WTC11 (cell line): ENCODE measurements around the gene CLSTN2. TPM values are rescaled to one million over a fixed set of nuclear protein-coding genes. Genes with fewer than 3 reads are reported as not detected.

Experiments
- ATAC-seq: fragments of 200-7000 bp; cut with Tn5 transposase; 2 replicates; pipeline ENCODE4 v1.10.0; 2021; ENCODE audit warnings: mild to moderate bottlenecking, moderate library complexity
- CTCF ChIA-PET: fragments of 300-600 bp; sonication (Branson Sonifier 250); formaldehyde crosslinking; loops from one replicate; lab custom pipeline; 2021; ENCODE audit warnings: antibody characterized with exemption; lab: Charles Lee
- POLR2A ChIA-PET: fragments of 350-600 bp; sonication (Branson Sonifier 250); formaldehyde crosslinking; loops from one replicate; lab custom pipeline; 2021; ENCODE audit warnings: antibody characterized with exemption; lab: Charles Lee
- DNase-seq: peaks from one replicate; pipeline ENCODE4 v3.0.0; 2021; ENCODE audit warnings: low spot score
- H3K27ac Mint-ChIP-seq: 2 replicates; pipeline ENCODE4 v1.8.0; 2021; ENCODE audit warnings: mixed read lengths
- H3K27me3 Mint-ChIP-seq: 2 replicates; pipeline ENCODE4 v1.8.0; 2021; ENCODE audit warnings: low read depth, mild to moderate bottlenecking, moderate library complexity, mixed read lengths
- H3K36me3 Mint-ChIP-seq: 2 replicates; pipeline ENCODE4 v1.8.0; 2021; ENCODE audit warnings: mixed read lengths
- H3K4me1 Mint-ChIP-seq: 2 replicates; pipeline ENCODE4 v1.8.0; 2022; ENCODE audit warnings: mixed read lengths
- H3K4me3 Mint-ChIP-seq: 2 replicates; pipeline ENCODE4 v1.8.0; 2021; ENCODE audit warnings: mild to moderate bottlenecking, moderate library complexity, mixed read lengths
- H3K9me3 Mint-ChIP-seq: 2 replicates; pipeline ENCODE4 v1.8.0; 2021; ENCODE audit warnings: mixed read lengths
- CREB1 ChIP-seq: sonication (generic); formaldehyde crosslinking; IDR thresholded peaks from 2 replicates; pipeline ENCODE4 v1.8.0; 2023; ENCODE audit warnings: mild to moderate bottlenecking, missing genetic modification reagents
- CTCF ChIP-seq: fragments of 200-600 bp; IDR thresholded peaks from 2 replicates; pipeline ENCODE4 v1.8.0; 2022; ENCODE audit warnings: antibody characterized with exemption
- ELF4 ChIP-seq: sonication (generic); formaldehyde crosslinking; IDR thresholded peaks from 2 replicates; pipeline ENCODE4 v1.8.1; 2022; ENCODE audit warnings: low read depth, mild to moderate bottlenecking, moderate library complexity, missing genetic modification reagents
- GABPB1 ChIP-seq: sonication (generic); formaldehyde crosslinking; IDR thresholded peaks from 2 replicates; pipeline ENCODE4 v1.8.1; 2023; ENCODE audit warnings: mild to moderate bottlenecking, missing genetic modification reagents
- GTF2I ChIP-seq: fragments of 250-450 bp; sonication (Bioruptor Pico); conservative IDR thresholded peaks from 2 replicates; pipeline ENCODE4 v1.4.0; 2021; ENCODE audit warnings: mild to moderate bottlenecking
- RELA ChIP-seq: sonication (generic); formaldehyde crosslinking; IDR thresholded peaks from 2 replicates; pipeline ENCODE4 v1.8.1; 2022; ENCODE audit warnings: missing genetic modification reagents, mild to moderate bottlenecking, borderline replicate concordance
- TEAD1 ChIP-seq: sonication (generic); formaldehyde crosslinking; IDR thresholded peaks from 2 replicates; pipeline ENCODE4 v1.8.0; 2022; ENCODE audit warnings: mild to moderate bottlenecking, missing genetic modification reagents
- ZNF121 ChIP-seq: sonication (generic); formaldehyde crosslinking; IDR thresholded peaks from 2 replicates; pipeline ENCODE4 v1.8.0; 2023; ENCODE audit warnings: missing genetic modification reagents
- ZNF232 ChIP-seq: sonication (generic); formaldehyde crosslinking; IDR thresholded peaks from 2 replicates; pipeline ENCODE4 v1.8.0; 2022; ENCODE audit warnings: mild to moderate bottlenecking, missing genetic modification reagents
- ZNF425 ChIP-seq: fragments of 250-450 bp; sonication (Bioruptor Pico); conservative IDR thresholded peaks from 2 replicates; pipeline ENCODE4 v1.9.0; 2021; ENCODE audit warnings: mild to moderate bottlenecking
- ZNF671 ChIP-seq: fragments of 250-450 bp; sonication (Bioruptor Pico); IDR thresholded peaks from 2 replicates; pipeline ENCODE4 v1.8.0; 2021; ENCODE audit warnings: mild to moderate bottlenecking
- total RNA-seq: library from RNA; stranded (reverse); gene quantifications from 3 replicates; pipeline ENCODE4 v1.2.3, GENCODE V29; 2021
- TF ChIP-seq, protein P1 (sequence below): sonication (generic); formaldehyde crosslinking; conservative IDR thresholded peaks from 2 replicates; pipeline ENCODE4 v1.8.1; 2022; ENCODE audit warnings: mild to moderate bottlenecking, missing genetic modification reagents
- TF ChIP-seq, protein P2 (sequence below): sonication (generic); formaldehyde crosslinking; IDR thresholded peaks from 2 replicates; pipeline ENCODE4 v1.8.0; 2022; ENCODE audit warnings: mild to moderate bottlenecking, missing genetic modification reagents
- TF ChIP-seq, protein P3 (sequence below): sonication (generic); formaldehyde crosslinking; IDR thresholded peaks from 2 replicates; pipeline ENCODE4 v1.8.0; 2022; ENCODE audit warnings: missing genetic modification reagents
- TF ChIP-seq, protein P4 (sequence below): sonication (generic); formaldehyde crosslinking; IDR thresholded peaks from 2 replicates; pipeline ENCODE4 v1.8.0; 2023; ENCODE audit warnings: mild to moderate bottlenecking, missing genetic modification reagents
- TF ChIP-seq, protein P5 (sequence below): sonication (generic); formaldehyde crosslinking; IDR thresholded peaks from 2 replicates; pipeline ENCODE4 v1.8.1; 2022; ENCODE audit warnings: low read depth, missing genetic modification reagents, borderline replicate concordance
- TF ChIP-seq, protein P6 (sequence below): sonication (generic); formaldehyde crosslinking; IDR thresholded peaks from 2 replicates; pipeline ENCODE4 v1.8.0; 2022; ENCODE audit warnings: mild to moderate bottlenecking, missing genetic modification reagents
- TF ChIP-seq, protein P7 (sequence below): sonication (generic); formaldehyde crosslinking; IDR thresholded peaks from 2 replicates; pipeline ENCODE4 v1.8.1; 2022; ENCODE audit warnings: low read depth, mild to moderate bottlenecking, moderate library complexity, missing genetic modification reagents, borderline replicate concordance

Gene CLSTN2
- total RNA-seq, 1 experiment from 2014 or later = 0.35 TPM

DNA sequence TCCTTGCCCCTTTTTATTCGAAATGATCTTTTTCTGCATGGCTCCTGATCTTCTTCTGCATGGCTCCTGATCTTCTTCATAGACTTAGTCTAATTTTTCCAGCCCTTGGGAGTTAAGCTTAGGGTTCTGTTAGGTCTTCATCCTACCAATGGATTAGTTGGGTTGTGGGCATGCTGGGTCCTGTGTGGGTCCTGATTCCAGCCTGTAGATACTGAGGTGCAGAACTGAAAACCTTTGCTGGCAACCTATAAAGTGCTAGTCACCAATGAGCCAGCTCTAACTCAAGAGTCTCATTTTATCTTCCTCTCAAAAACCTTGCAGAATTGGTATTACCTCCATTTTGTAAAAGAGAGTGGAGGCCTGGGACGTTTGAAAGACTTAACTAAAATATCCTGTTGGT is 229.2 kb downstream of the CLSTN2 start (continued):
- TF ChIP-seq, protein P1, sequence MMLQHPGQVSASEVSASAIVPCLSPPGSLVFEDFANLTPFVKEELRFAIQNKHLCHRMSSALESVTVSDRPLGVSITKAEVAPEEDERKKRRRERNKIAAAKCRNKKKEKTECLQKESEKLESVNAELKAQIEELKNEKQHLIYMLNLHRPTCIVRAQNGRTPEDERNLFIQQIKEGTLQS (CRISPR knock-in tag) = no peak
- TF ChIP-seq ZNF425 (CRISPR knock-in tag) = no peak
- TF ChIP-seq, protein P2, sequence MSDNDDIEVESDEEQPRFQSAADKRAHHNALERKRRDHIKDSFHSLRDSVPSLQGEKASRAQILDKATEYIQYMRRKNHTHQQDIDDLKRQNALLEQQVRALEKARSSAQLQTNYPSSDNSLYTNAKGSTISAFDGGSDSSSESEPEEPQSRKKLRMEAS = no peak
- TF ChIP-seq ZNF232 (CRISPR knock-in tag) = no peak
- TF ChIP-seq, protein P3, sequence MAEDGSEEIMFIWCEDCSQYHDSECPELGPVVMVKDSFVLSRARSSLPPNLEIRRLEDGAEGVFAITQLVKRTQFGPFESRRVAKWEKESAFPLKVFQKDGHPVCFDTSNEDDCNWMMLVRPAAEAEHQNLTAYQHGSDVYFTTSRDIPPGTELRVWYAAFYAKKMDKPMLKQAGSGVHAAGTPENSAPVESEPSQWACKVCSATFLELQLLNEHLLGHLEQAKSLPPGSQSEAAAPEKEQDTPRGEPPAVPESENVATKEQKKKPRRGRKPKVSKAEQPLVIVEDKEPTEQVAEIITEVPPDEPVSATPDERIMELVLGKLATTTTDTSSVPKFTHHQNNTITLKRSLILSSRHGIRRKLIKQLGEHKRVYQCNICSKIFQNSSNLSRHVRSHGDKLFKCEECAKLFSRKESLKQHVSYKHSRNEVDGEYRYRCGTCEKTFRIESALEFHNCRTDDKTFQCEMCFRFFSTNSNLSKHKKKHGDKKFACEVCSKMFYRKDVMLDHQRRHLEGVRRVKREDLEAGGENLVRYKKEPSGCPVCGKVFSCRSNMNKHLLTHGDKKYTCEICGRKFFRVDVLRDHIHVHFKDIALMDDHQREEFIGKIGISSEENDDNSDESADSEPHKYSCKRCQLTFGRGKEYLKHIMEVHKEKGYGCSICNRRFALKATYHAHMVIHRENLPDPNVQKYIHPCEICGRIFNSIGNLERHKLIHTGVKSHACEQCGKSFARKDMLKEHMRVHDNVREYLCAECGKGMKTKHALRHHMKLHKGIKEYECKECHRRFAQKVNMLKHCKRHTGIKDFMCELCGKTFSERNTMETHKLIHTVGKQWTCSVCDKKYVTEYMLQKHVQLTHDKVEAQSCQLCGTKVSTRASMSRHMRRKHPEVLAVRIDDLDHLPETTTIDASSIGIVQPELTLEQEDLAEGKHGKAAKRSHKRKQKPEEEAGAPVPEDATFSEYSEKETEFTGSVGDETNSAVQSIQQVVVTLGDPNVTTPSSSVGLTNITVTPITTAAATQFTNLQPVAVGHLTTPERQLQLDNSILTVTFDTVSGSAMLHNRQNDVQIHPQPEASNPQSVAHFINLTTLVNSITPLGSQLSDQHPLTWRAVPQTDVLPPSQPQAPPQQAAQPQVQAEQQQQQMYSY (CRISPR knock-in tag) = no peak
- no peak for TF ChIP-seq GTF2I
- no peak for TF ChIP-seq GABPB1
- TF ChIP-seq RELA = no peak
- TF ChIP-seq, protein P4, sequence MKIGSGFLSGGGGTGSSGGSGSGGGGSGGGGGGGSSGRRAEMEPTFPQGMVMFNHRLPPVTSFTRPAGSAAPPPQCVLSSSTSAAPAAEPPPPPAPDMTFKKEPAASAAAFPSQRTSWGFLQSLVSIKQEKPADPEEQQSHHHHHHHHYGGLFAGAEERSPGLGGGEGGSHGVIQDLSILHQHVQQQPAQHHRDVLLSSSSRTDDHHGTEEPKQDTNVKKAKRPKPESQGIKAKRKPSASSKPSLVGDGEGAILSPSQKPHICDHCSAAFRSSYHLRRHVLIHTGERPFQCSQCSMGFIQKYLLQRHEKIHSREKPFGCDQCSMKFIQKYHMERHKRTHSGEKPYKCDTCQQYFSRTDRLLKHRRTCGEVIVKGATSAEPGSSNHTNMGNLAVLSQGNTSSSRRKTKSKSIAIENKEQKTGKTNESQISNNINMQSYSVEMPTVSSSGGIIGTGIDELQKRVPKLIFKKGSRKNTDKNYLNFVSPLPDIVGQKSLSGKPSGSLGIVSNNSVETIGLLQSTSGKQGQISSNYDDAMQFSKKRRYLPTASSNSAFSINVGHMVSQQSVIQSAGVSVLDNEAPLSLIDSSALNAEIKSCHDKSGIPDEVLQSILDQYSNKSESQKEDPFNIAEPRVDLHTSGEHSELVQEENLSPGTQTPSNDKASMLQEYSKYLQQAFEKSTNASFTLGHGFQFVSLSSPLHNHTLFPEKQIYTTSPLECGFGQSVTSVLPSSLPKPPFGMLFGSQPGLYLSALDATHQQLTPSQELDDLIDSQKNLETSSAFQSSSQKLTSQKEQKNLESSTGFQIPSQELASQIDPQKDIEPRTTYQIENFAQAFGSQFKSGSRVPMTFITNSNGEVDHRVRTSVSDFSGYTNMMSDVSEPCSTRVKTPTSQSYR (CRISPR knock-in tag) = no peak
- TF ChIP-seq, all 79 proteins: peak for 0

DNA sequence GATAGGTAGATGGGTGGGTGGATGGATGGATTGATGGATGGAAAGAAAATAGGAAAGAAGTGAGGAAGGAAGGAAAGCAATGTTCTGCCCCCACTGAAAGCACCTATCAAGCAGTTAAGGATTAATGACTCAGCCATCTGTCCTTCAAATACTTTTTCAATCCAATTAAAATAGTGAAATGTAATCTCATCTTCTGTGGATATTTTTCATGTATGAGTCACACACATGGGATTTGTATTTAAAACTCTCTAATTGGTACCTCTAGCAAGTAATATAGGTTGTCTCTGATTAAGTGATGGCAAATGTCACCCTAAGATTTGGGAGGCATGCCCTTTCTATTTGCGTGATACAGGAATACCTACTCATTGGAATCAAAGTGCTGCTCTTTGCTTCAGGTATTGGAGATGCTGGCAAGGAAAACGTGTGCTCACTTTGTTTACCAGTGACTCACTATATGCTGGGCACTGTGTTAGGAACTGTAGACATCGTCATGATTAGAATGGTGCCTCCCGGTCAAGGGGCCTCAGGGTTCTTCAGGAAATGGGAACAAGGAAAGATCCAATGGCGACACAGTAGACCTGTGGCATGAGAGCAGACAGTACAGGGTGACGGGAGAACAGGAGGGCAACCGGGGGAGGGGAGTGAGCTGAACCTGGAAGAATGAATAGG is 230.1 kb downstream of the CLSTN2 start:
- POLR2A ChIA-PET = no interaction called here
- H3K27ac Mint-ChIP-seq = no peak overlapping the region
- TF ChIP-seq ZNF671 (CRISPR knock-in tag) = no peak
- no peak for TF ChIP-seq CTCF
- TF ChIP-seq, protein P5, sequence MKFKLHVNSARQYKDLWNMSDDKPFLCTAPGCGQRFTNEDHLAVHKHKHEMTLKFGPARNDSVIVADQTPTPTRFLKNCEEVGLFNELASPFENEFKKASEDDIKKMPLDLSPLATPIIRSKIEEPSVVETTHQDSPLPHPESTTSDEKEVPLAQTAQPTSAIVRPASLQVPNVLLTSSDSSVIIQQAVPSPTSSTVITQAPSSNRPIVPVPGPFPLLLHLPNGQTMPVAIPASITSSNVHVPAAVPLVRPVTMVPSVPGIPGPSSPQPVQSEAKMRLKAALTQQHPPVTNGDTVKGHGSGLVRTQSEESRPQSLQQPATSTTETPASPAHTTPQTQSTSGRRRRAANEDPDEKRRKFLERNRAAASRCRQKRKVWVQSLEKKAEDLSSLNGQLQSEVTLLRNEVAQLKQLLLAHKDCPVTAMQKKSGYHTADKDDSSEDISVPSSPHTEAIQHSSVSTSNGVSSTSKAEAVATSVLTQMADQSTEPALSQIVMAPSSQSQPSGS (CRISPR knock-in tag) = no peak
- TF ChIP-seq ZNF121 (CRISPR knock-in tag) = no peak
- no peak for TF ChIP-seq ZNF232 (CRISPR knock-in tag)
- TF ChIP-seq ELF4 (CRISPR knock-in tag) = no peak
- TF ChIP-seq CREB1 = no peak
- TF ChIP-seq, protein P6, sequence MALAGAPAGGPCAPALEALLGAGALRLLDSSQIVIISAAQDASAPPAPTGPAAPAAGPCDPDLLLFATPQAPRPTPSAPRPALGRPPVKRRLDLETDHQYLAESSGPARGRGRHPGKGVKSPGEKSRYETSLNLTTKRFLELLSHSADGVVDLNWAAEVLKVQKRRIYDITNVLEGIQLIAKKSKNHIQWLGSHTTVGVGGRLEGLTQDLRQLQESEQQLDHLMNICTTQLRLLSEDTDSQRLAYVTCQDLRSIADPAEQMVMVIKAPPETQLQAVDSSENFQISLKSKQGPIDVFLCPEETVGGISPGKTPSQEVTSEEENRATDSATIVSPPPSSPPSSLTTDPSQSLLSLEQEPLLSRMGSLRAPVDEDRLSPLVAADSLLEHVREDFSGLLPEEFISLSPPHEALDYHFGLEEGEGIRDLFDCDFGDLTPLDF (CRISPR knock-in tag) = no peak
- no peak for TF ChIP-seq TEAD1 (CRISPR knock-in tag)
- TF ChIP-seq, protein P7, sequence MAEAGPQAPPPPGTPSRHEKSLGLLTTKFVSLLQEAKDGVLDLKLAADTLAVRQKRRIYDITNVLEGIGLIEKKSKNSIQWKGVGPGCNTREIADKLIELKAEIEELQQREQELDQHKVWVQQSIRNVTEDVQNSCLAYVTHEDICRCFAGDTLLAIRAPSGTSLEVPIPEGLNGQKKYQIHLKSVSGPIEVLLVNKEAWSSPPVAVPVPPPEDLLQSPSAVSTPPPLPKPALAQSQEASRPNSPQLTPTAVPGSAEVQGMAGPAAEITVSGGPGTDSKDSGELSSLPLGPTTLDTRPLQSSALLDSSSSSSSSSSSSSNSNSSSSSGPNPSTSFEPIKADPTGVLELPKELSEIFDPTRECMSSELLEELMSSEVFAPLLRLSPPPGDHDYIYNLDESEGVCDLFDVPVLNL = no peak
- peaks cover 3% of the 10 kb centered on the region for H3K4me1 Mint-ChIP-seq
- no peak overlapping the region for H3K4me3 Mint-ChIP-seq
- peaks cover 2% of the 10 kb centered on the region; the same call in 1 of the 2 replicates for H3K36me3 Mint-ChIP-seq
- peaks cover 14% of the 10 kb centered on the region for H3K9me3 Mint-ChIP-seq
- ATAC-seq (no peak), DNase-seq (no peak)
- CTCF ChIA-PET = no interaction called here
- H3K27me3 Mint-ChIP-seq = no peaks in the 10 kb centered on the region
